ENCODE data around the gene GAPDHS. TPM values are rescaled to one million over a fixed set of nuclear protein-coding genes. Genes with fewer than 3 reads are reported as not detected.
A peak's percentile ranks its signal among the peaks of the same experiment; 100 is the strongest.

Gene GAPDHS
- total RNA-seq, 1 donor from 2014 or later: not detected

GRCh38 chr19:35488677-35489076 lies 44.6 kb upstream of the GAPDHS start:
- no peaks in the 10 kb centered on the region for H3K4me1 Mint-ChIP-seq (ENCODE audit: unreplicated experiment)
- no peaks in the 10 kb centered on the region for H3K27me3 Mint-ChIP-seq (ENCODE audit: unreplicated experiment)
- no peaks in the 10 kb centered on the region for H3K9me3 Mint-ChIP-seq (ENCODE audit: unreplicated experiment)
- H3K27ac Mint-ChIP-seq (ENCODE audit: unreplicated experiment): no peak overlapping the region
- TF ChIP-seq CTCF (IDR thresholded peaks at IDR 0.05; ENCODE audit: unreplicated experiment): no peak
- no peaks in the 10 kb centered on the region for H3K36me3 Mint-ChIP-seq (ENCODE audit: low read depth, unreplicated experiment)
- no peak for DNase-seq (ENCODE audit: low spot score)
- no peak overlapping the region for H3K4me3 Mint-ChIP-seq (ENCODE audit: unreplicated experiment)

- no peaks in the 10 kb centered on the region for H3K36me3 Mint-ChIP-seq (ENCODE audit: low read depth, unreplicated experiment)
- no peak for TF ChIP-seq CTCF (IDR thresholded peaks at IDR 0.05; ENCODE audit: unreplicated experiment)
- H3K4me3 Mint-ChIP-seq (ENCODE audit: unreplicated experiment): no peak within 1 kb of the TSS
- H3K9me3 Mint-ChIP-seq (ENCODE audit: unreplicated experiment): no peaks in the 10 kb centered on the region
- no peak for DNase-seq (ENCODE audit: low spot score)
- no peak within 1 kb of the TSS for H3K27ac Mint-ChIP-seq (ENCODE audit: unreplicated experiment)
- no peaks in the 10 kb centered on the region for H3K27me3 Mint-ChIP-seq (ENCODE audit: unreplicated experiment)
- H3K4me1 Mint-ChIP-seq (ENCODE audit: unreplicated experiment): no peaks in the 10 kb centered on the region
These were observed 42.9 kb upstream of the GAPDHS start, which contains the start of gene KRTDAP for GRCh38 chr19:35490364-35490763. KRTDAP (minus strand) TSS chr19:35490464; CDS start chr19:35490442, 22 bp downstream.

- H3K27me3 Mint-ChIP-seq (ENCODE audit: unreplicated experiment): no peaks in the 10 kb centered on the region
- no peak for TF ChIP-seq CTCF (IDR thresholded peaks at IDR 0.05; ENCODE audit: unreplicated experiment)
- no peaks in the 10 kb centered on the region for H3K9me3 Mint-ChIP-seq (ENCODE audit: unreplicated experiment)
- H3K36me3 Mint-ChIP-seq (ENCODE audit: low read depth, unreplicated experiment): no peaks in the 10 kb centered on the region
- no peaks in the 10 kb centered on the region for H3K4me1 Mint-ChIP-seq (ENCODE audit: unreplicated experiment)
- no peak overlapping the region for H3K4me3 Mint-ChIP-seq (ENCODE audit: unreplicated experiment)
- no peak for DNase-seq (ENCODE audit: low spot score)
- H3K27ac Mint-ChIP-seq (ENCODE audit: unreplicated experiment): no peak overlapping the region
These were observed 41.4 kb upstream of the GAPDHS start for GRCh38 chr19:35491836-35492360.

- Mint-ChIP-seq H3K27ac (ENCODE audit: unreplicated experiment) (no peak overlapping the region), H3K4me3 (ENCODE audit: unreplicated experiment) (no peak overlapping the region), H3K27me3 (ENCODE audit: unreplicated experiment) (no peaks in the 10 kb centered on the region), H3K4me1 (ENCODE audit: unreplicated experiment) (no peaks in the 10 kb centered on the region), H3K9me3 (ENCODE audit: unreplicated experiment) (no peaks in the 10 kb centered on the region), H3K36me3 (ENCODE audit: low read depth, unreplicated experiment) (peaks cover 4% of the 10 kb centered on the region)
- no peak for TF ChIP-seq CTCF (IDR thresholded peaks at IDR 0.05; ENCODE audit: unreplicated experiment)
- no peak for DNase-seq (ENCODE audit: low spot score)
These were observed 39.3 kb upstream of the GAPDHS start for GRCh38 chr19:35493971-35494370.

GRCh38 chr19:35495107-35496064 lies 37.9 kb upstream of the GAPDHS start:
- no peak overlapping the region for H3K4me3 Mint-ChIP-seq (ENCODE audit: unreplicated experiment)
- H3K9me3 Mint-ChIP-seq (ENCODE audit: unreplicated experiment): no peaks in the 10 kb centered on the region
- peak; percentile 82 for TF ChIP-seq CTCF (IDR thresholded peaks at IDR 0.05; ENCODE audit: unreplicated experiment)
- H3K36me3 Mint-ChIP-seq (ENCODE audit: low read depth, unreplicated experiment): peaks cover 4% of the 10 kb centered on the region
- no peaks in the 10 kb centered on the region for H3K27me3 Mint-ChIP-seq (ENCODE audit: unreplicated experiment)
- DNase-seq (ENCODE audit: low spot score): peak; percentile 68
- H3K27ac Mint-ChIP-seq (ENCODE audit: unreplicated experiment): no peak overlapping the region
- H3K4me1 Mint-ChIP-seq (ENCODE audit: unreplicated experiment): no peaks in the 10 kb centered on the region

All from endothelial cell (in vitro differentiated cells).